Ascending aorta (tissue), 2 donors: ENCODE data around the gene ANGPTL1. TPM values are rescaled to one million over a fixed set of nuclear protein-coding genes. Genes with fewer than 3 reads are reported as not detected.

Source experiments
- DNase-seq, 2 donors: peaks; one replicate each; pipeline ENCODE4 v3.0.0-alpha.2; 2019; ENCODE audit warnings: low spot score in 2 of 2
- H3K27ac ChIP-seq, 2 donors: fragments of 200-600 bp; sonication (generic); one replicate each; pipeline ENCODE4 v1.5.1; 2016 to 2017; ENCODE audit warnings: mild to moderate bottlenecking in 1 of 2
- H3K27me3 ChIP-seq: fragments of 200-600 bp; sonication (generic); one replicate; pipeline ENCODE4 v1.5.1; 2017
- H3K36me3 ChIP-seq, 2 donors: fragments of 200-600 bp; sonication (generic); one replicate each; pipeline ENCODE4 v1.5.1; 2016
- H3K4me1 ChIP-seq, 2 donors: fragments of 200-600 bp; sonication (generic); one replicate each; pipeline ENCODE4 v1.5.1; 2016 to 2017; ENCODE audit warnings: mild to moderate bottlenecking in 1 of 2
- H3K4me3 ChIP-seq, 2 donors: fragments of 200-600 bp; sonication (generic); one replicate each; pipeline ENCODE4 v1.5.1; 2016 to 2017; ENCODE audit warnings: mild to moderate bottlenecking in 1 of 2
- H3K9me3 ChIP-seq, 2 donors: fragments of 200-600 bp; sonication (generic); one replicate each; pipeline ENCODE4 v1.5.1; 2016
- intact Hi-C: fragments of 100-400 bp; cut with DNase I; formaldehyde crosslinking; loops from one replicate; pipeline ENCODE4 v1.15.1; 2023
- total RNA-seq: library from RNA; depleted of rRNA; stranded (reverse); fragments of >200 nt; gene quantifications from one replicate; pipeline ENCODE4 v1.1.0, GENCODE V29; 2016
- TF ChIP-seq, protein P1 (sequence below), 3 experiments: fragments of 200-600 bp in 2 of 3; fragments of 450-650 bp in 1 of 3; sonication (generic) in 2 of 3; IDR thresholded peaks; one replicate each; pipeline ENCODE4 v1.5.1; 2016 to 2019; ENCODE audit warnings: antibody characterized with exemption in 3 of 3, mild to moderate bottlenecking in 1 of 3, moderate library complexity in 1 of 3

The ANGPTL1 gene
- total RNA-seq, 1 donor from 2014 or later: 30.8 TPM

GRCh38 chr1:178868706-178869105 lies 2.2 kb downstream of the ANGPTL1 start:
- intact Hi-C loops: loop anchor here (5.0 kb wide), 1 partner anchor 134 kb away; no protein-coding TSS in a partner anchor
- no peaks in the 10 kb centered on the region for H3K36me3 ChIP-seq
- H3K9me3 ChIP-seq: no peaks in the 10 kb centered on the region
- peak overlapping the region in 1 of 2 donors; percentile 53 for H3K27ac ChIP-seq
- peak overlapping the region; percentile 41 to 60 for H3K4me3 ChIP-seq
- no peak for DNase-seq
- TF ChIP-seq, protein P1, sequence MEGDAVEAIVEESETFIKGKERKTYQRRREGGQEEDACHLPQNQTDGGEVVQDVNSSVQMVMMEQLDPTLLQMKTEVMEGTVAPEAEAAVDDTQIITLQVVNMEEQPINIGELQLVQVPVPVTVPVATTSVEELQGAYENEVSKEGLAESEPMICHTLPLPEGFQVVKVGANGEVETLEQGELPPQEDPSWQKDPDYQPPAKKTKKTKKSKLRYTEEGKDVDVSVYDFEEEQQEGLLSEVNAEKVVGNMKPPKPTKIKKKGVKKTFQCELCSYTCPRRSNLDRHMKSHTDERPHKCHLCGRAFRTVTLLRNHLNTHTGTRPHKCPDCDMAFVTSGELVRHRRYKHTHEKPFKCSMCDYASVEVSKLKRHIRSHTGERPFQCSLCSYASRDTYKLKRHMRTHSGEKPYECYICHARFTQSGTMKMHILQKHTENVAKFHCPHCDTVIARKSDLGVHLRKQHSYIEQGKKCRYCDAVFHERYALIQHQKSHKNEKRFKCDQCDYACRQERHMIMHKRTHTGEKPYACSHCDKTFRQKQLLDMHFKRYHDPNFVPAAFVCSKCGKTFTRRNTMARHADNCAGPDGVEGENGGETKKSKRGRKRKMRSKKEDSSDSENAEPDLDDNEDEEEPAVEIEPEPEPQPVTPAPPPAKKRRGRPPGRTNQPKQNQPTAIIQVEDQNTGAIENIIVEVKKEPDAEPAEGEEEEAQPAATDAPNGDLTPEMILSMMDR (IDR thresholded peaks at IDR 0.05): no peak
- no peaks in the 10 kb centered on the region for H3K27me3 ChIP-seq
- peaks cover 0 to 2% of the 10 kb centered on the region in 2 donors for H3K4me1 ChIP-seq

DNA sequence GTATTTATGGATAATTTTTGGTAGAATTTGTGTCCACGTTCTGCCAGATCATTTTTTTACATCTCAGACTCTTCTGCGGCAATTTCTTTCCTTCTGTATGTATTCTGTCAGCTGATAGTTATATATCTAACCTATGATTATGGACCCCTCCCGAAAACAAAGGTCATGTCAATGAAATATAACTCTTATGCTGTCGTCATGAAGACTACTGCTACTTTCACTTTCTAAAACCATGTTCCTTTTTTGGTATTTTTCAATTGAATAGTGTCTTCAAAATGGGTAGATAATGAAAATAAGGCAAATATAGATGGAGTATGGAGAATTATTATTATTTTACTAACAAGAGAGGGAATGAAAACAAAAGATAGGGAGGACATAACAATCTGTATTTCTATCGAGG lies 3.2 kb downstream of the ANGPTL1 start:
- no peaks in the 10 kb centered on the region for H3K27me3 ChIP-seq
- DNase-seq: no peak
- H3K36me3 ChIP-seq: no peaks in the 10 kb centered on the region
- H3K9me3 ChIP-seq: no peaks in the 10 kb centered on the region
- intact Hi-C loops: loop anchor here (2.0 to 5.0 kb wide), 3 partner anchors 55 to 135 kb away; no protein-coding TSS in a partner anchor
- H3K27ac ChIP-seq: peak overlapping the region; percentile 25 to 60
- H3K4me3 ChIP-seq: peak overlapping the region; percentile 41 to 60
- TF ChIP-seq, protein P1 (IDR thresholded peaks at IDR 0.05): no peak
- peaks cover 0 to 2% of the 10 kb centered on the region in 2 donors for H3K4me1 ChIP-seq

- Histone ChIP-seq H3K27me3 (no peaks in the 10 kb centered on the region), H3K27ac (no peak overlapping the region), H3K9me3 (no peaks in the 10 kb centered on the region), H3K4me3 (peak overlapping the region in 1 of 2 donors; percentile 24), H3K36me3 (no peaks in the 10 kb centered on the region), H3K4me1 (no peaks in the 10 kb centered on the region)
- DNase-seq: no peak
- TF ChIP-seq, protein P1 (IDR thresholded peaks at IDR 0.05): no peak
- intact Hi-C loops: no loop called here
These were observed 6.6 kb downstream of the ANGPTL1 start for GRCh38 chr1:178864326-178864725.

GRCh38 chr1:178862864-178863263 lies 8.0 kb downstream of the ANGPTL1 start:
- H3K9me3 ChIP-seq: no peaks in the 10 kb centered on the region
- intact Hi-C loops: no loop called here
- DNase-seq: no peak
- no peaks in the 10 kb centered on the region for H3K36me3 ChIP-seq
- H3K4me1 ChIP-seq: no peaks in the 10 kb centered on the region
- H3K27me3 ChIP-seq: no peaks in the 10 kb centered on the region
- TF ChIP-seq, protein P1 (IDR thresholded peaks at IDR 0.05): no peak
- peak overlapping the region in 1 of 2 donors; percentile 24 for H3K4me3 ChIP-seq
- no peak overlapping the region for H3K27ac ChIP-seq

GRCh38 chr1:178862416-178862815 lies 8.5 kb downstream of the ANGPTL1 start:
- Histone ChIP-seq H3K4me1 (no peaks in the 10 kb centered on the region), H3K36me3 (no peaks in the 10 kb centered on the region), H3K4me3 (no peak overlapping the region), H3K27ac (no peak overlapping the region), H3K9me3 (no peaks in the 10 kb centered on the region), H3K27me3 (no peaks in the 10 kb centered on the region)
- intact Hi-C loops: no loop called here
- DNase-seq: no peak
- TF ChIP-seq, protein P1 (IDR thresholded peaks at IDR 0.05): no peak

GRCh38 chr1:178857126-178857525 lies 13.8 kb downstream of the ANGPTL1 start:
- no peak for DNase-seq
- no peak overlapping the region for H3K4me3 ChIP-seq
- no peaks in the 10 kb centered on the region for H3K4me1 ChIP-seq
- H3K9me3 ChIP-seq: no peaks in the 10 kb centered on the region
- intact Hi-C loops: no loop called here
- H3K27me3 ChIP-seq: no peaks in the 10 kb centered on the region
- no peak overlapping the region for H3K27ac ChIP-seq
- no peaks in the 10 kb centered on the region for H3K36me3 ChIP-seq
- TF ChIP-seq, protein P1 (IDR thresholded peaks at IDR 0.05): no peak
